GM21447 (cell line): ENCODE data around the gene MTFR2.

Source experiments
- ATAC-seq: cut with Tn5 transposase; IDR thresholded peaks from one replicate; pipeline ENCODE4 v1.9.1; 2021; ENCODE audit not compliant: unreplicated experiment

MTFR2 gene

DNA sequence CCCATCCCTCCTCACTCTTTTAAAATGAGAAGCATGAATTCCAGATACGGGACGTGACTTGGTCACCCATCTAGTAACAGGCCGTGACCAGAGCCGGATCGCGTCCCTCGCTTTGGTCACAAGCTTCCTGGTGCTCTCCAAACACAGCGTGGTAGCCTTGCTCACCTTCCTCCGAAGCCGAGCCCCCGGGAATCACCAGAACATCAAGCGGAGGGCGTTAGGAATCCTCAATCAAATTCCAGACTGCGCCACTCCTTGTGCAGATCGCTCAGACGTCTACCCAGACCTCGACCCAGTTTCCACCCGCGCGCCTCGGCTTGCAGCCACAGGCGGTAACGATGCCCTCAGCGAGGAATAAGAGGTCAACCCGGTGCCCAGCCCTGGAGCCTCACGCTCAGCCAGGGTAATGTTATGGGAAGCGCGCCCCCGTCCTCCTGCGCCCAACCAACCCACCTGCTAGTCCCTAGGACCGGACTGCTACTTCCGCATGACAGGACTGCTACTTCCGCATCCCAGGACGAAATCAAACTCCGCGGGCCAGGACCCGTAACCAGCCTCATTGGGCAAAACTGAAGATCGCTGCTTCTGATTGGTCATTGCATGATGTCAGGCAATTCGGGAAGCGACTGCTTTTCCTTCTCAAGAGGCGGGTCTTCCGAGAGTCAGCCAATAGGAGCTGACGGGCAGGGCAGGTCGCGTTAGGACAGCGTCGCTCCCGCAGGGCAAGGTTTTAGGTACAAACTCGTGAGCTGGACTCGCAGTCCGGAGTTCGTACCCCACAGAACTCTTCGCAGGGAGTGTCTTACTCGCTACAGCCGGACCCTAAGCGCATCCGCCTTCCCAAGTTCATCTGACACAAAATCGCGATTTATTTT, at the start of gene MTFR2:
MTFR2 (minus strand) TSS at position 501 of the 875 bp plus-strand sequence. CDS start 1,212 bp downstream, outside the sequence.
- ATAC-seq: peak; percentile 97

DNA sequence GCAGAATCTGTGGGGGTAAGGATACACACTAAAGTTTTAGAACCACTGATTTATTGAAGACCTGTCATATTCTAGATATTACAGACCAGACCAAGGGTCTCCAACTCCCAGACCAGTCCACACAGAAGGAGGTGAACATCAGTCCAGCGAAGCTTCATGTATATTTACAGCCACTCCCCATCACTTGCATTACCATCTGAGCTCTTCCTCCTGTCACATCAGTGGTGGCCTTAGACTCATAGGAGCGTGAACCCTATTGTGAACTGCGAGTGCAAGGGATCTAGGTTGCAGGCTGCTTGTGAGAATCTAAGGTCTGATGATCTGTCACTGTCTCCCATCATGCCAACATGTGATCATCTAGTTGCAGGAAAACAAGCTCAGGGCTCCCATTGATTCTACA, 44.5 kb upstream of the MTFR2 start:
- no peak for ATAC-seq

DNA sequence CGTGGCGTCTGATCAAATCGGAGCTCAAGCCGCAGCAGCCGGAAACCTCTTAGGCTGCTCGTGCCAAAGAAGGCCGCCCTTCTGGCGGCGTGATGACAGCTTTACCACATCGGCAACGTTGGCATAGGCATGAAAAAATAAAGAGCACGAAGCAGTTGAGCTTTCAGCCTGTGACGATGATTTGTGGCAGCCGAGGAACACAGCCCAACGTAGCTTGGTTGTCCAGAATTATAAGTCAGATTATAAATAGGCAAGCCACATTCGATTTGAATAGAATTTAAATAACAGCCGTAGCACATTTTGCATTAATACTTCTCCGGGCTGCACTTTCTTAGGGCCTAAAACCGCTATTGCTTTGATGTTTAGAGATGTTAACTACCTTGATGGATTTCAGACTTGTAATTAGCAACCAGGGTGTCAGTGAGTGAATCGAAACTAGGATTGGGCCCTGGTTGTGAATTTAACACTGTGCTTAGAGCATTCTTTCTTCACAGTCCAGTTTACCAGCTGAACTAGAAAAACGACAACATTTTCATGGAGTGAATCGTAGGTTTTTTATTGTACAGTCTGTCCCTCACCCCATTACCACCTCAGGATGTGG, 40.4 kb upstream of the MTFR2 start:
- peak; percentile 22 for ATAC-seq

DNA sequence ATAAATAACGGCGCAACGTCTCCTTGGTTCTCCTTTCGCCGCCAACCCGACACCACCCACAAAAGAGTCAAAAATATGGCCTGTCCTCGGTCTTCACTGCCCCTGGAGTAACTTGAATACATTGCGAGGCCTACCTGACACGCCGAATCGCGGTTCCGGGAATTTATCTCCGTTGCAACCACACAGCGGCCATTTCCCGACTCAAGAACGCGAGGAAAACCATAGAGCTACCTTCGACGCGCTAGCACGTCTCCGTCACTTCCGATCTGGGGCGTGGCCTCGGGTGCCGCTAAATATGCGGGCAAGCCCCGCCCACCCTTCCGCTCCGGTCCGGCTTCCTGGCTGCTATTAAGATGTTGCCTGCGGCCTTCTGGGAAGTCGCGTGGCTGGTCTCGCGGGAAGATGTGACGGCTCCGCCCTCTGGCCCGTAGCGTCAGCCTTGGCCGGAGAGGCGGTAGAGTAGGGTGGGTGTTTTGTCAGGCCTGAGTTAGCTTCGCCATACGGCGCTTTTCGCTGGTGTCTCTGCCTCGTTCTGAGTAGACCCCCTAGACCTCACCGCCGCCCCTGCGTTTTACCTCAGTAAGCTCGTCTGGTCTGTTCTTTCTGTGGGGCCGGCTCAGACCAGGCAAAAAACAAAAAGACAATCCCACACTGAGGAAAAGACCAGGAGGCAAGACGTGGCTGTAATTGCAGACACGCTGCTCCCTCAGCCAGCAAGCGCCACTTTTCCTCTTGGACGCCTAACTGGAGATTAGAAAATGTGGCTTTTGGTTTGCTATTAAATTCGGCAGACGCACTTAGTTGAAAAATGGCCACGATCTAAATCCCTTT, 39.7 kb upstream of the MTFR2 start, which contains the start of gene BCLAF1:
BCLAF1 (minus strand) TSS at position 268 of the 831 bp plus-strand sequence. CDS start 9,980 bp downstream, outside the sequence.
- peak; percentile 91 for ATAC-seq

DNA sequence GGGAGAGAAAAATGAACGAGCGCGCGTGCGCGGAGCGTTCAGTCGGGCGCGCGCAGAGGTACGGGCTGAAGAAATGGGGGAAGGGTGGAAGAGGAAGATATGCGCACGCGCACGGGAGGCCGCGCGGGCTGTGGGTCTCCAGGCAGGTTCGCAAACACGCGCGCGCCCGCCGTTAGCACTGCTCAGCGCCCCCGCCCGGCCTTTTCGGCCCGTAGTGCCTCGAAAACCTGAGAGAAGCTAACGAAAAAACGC, 39.1 kb upstream of the MTFR2 start:
- peak; percentile 48 for ATAC-seq

DNA sequence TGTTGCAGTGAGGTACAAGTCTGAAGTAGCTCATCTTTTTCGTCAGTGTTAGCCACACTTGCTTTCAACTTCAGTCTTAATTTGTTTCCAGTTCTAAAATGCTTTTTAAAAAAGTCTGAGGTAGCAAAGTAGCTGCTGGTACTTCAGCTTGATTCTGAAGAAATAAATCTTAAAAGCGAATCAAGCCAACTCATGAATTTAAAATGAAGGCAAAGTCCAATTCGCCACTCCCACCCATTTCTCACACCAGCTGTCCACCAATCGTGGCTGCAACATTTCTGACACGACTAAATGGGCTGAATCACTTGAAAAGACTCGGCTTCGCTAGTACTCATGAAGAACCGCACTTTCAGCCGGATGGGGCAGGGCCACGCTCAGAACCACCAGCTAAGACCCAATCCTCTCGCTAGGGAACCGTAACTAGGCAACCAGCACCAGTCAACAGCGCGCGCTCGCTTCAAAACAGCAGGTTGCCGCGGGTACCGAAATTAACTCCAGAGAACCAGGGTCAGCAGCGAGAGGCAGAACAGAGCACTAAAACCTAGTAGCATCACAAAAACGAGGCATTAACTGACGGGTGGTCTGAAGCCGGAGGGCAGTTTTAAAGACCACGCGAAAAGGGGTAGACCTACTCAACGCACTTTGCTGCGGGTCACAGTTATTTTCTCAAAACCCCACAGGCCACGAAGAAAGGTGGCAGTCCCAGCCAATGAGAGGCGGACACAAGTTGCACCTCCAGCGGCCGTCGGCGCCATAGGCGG, 38.6 kb upstream of the MTFR2 start:
- peak; percentile 27 for ATAC-seq

DNA sequence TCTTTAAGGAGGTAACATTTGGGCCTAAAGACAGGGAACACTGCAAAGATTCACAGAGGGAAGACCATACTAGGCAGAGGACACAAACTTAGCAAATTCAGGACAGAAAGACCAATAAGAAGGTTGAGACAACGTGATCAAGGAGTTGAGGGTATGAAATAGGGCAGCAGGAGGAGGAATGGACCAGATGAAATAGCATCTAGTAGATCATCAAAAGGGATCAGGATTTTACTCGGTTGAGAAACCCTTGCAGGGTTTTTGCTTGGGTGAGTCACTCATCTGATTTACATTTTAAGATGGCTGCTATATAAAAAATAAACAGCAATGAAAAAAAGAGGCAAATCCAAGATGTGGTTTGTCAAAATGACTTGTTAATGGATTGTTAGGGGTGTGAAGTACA, 34.8 kb upstream of the MTFR2 start:
- ATAC-seq: no peak

DNA sequence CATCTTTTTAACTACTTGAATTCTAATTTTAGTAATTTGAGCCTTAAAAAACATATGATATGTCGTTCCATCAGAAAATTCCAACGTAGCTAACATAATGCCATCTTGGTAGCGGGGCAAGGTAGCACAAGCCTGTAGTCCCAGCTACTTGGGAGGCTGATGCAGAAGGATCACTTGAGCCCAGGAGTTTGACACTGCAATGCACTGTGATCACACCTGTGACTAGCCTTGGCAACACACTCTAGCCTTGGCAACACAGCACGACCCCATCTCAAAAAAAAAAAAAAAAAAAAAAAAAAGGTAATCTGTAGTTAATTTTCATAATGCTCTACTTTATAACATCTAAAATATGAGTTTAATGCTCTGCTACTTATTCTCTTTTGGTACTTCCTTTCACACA, 32.8 kb upstream of the MTFR2 start:
- ATAC-seq: no peak

DNA sequence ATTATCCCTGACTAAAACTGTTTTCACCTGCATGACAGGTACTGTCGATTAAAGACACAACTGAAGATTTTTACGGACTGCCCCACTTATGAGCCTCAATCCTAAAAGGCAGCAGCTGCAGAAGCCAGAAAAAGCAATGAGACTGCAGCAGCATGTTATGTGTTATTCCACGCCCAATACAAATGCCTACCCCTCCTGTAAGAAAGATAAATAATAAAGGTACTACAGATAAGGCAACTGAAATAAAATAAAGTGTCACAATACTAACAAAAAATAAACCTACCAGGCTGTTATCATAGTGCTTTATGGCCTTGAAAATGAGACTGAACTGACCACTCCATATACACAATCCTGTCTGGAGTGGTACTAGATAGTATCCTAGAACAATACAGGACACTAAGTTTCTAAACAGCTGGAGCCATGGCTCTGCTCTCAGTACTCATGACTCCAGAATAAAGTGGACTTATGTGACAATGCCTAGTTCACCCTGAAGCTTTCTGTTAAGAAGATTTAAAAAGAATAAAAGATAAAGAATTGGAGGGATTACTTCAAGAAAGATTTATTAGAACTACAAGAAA, 30.0 kb upstream of the MTFR2 start:
- no peak for ATAC-seq

DNA sequence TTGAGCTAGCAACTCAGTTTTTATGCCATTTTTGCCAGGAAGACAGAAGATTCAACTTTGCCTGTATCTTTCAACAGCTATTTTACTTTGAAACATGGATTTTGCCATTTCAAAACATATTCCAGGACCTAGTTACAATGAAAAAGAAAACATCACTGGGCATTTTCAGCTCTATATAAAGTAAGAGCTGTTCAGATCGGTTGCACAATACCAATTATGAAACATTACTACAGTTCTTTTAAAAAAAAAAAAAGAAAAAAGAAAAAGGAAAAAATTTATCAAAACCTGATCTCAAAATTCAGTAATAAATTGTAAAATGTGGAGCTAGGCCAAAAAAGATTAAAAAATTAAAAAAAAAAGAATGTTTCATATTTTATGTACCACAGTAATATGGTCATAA, 24.0 kb upstream of the MTFR2 start:
- no peak for ATAC-seq

DNA sequence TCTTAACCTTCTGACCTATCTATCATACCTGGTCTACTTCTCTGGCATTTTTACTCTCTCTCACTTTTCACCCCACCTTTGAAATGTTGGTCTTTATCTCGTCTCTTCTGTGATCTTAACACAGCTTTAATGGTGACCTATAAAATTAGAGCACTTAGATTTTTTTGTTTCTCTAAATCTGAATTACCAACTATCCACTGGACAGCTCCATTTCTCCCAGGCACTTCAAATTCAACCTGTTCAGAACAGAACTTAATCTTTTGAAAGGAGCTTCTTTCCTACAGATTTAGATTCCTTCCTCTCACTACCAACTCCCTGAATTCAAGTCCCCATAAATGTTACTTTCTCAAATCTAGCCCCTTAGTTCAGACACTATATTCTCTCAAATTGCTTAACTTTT, 15.0 kb upstream of the MTFR2 start:
- no peak for ATAC-seq

DNA sequence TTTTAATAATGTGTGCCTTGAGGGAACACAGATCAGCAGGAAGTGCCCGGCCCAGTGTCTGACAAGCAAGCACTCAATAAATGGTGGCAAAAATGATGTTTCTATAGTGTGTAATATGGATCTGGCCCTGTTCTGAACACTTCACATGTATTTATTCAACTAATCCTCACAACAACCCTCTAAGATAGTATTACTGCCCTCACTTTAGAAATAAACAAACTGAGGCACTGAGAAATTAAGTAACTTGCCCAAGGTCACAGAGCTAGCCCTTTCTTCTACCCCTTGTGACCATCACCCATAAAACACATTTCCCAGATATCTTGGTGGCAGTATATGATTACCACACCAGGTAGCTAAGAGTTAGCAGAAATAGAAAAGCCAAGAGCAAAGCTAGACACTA, 12.8 kb upstream of the MTFR2 start:
- no peak for ATAC-seq

DNA sequence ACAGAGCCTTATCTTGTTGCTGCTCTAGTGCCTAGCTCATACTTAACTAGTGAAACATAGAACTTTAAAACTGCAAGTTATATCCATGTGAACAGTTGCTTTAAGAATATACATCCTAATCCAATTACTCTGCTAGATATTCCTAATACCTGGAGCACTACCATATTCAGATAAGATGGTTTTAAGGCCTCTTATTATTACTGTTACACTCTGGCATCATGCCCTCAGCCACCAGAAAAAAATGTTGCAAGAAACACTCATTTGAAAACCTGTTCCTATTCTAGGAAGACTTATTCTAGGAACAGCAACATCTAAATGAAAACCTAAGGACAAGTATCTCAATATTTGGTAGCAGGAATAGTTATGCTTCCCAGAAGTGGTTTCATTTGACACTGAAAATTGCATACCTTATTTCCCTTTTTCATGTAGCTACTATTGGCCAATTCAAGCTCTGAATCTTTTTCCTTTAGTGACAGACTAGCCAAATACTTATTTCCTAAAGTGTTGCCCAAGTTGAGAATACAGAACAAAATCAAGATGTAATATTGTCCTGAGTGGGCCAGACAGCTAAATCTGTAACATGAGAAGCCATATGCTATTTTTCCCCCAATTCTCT, 4.8 kb upstream of the MTFR2 start:
- ATAC-seq: no peak

DNA sequence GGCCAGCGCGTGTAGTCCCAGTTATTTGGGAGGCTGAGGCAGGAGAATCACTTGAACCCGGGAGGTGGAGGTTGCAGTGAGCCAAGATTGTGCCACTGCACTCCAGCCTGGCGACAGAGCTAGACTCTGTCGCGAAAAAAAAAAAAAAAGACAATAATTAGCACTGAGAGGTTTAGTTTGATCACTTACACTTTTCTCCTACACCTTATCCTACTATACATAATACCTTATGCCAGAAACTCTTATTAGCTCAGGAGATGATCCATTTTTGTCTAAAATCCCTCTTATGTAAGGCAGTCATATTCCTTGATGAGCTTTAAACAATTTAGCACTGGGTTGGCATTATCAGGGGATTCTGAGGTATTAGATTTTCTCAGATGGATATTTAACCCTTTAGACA, 3.6 kb upstream of the MTFR2 start:
- no peak for ATAC-seq

DNA sequence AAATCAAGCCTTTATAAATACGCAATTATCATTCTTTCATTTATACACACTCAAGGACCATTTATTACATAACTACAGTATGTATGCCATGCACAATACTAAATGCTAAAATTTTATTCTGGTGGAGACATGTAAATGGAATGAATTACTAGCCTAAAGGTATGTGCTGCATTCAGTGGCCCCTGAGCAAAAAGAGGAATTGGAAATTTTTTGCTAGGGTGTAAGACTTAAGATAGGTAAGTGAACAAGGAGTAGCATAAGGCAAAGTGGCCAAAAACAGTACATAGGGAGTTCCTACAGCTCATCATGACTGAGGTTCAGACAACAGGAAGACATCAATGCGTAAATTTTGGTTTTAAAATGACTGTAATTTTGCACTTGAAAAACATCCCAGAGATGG, 2.3 kb upstream of the MTFR2 start:
- no peak for ATAC-seq

DNA sequence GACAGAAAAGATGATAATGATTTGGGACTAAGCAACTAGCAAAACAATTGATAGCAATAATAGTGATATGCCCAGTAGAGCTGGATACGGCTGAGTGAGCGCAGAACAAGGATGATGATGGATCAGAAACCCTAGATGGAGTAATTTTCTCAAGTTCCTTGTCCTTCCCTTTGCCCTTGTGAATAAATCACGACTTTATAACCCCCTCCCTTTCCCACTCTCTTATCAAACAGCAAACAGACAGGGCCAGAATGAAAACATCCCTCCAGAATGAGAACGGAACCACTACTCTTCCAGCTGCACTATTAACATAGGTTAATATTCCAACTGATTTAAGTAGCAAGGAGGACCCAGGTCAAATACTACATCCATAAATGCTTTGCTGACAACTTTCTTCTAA, 1.3 kb upstream of the MTFR2 start:
- ATAC-seq: no peak

DNA sequence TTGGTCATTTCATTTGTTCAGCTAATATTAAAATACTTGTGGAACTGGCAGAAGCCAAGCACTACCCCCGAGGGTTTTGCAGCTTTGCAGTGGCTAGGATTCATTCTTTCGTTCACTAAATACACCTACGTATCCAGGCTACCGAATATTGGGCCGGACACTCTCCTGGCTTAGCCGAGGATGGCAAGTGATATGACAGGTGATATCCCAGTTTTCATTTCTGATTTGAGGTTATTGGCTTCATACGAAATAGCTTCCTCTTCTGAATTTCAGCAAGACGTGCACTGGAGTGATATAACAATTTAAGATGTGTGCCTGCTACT, 536 bp upstream of the MTFR2 start:
- peak; percentile 11 for ATAC-seq

DNA sequence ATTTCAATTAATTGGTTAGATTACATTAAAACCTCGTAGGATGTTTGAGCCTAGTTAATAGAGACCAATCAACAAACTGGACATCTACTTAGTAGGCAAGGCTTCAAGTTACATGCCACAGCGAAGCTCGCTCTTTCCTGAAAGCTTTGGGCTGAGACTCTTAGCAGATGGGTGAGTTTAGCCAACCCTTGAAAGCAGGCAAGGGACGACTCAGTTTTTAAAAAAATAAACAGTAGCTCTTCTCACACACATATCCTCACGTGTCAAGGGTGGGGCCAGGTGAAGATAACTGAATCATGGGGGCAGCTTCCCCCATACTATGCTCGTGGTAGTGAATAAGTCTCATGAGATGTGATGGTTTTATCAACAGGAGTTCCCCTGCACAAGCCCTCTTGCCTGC, 775 bp downstream of the MTFR2 start:
- ATAC-seq: no peak

DNA sequence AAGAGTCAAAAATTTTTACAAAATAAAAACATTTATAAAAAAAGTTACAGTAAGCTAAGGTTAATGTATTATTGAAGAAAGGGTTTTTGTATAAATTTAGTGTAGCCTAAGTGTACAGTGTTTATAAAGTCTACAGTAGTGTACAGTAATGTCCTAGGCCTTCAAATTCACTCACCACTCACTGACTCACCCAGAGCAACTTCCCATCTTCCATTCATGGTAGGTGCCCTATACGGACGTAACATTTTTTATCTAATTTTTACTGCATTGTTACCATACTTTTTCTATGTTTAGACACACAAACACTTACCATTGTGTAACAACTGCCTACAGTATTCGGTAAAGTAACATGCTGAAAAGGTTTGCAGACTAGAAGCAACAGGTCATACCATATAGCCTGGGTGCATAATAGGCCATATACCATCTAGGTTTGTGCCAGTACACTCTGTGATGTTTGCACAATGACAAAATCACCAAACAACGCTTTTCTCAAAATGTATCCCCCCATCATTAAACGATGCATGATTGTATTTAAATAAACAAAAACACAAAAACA, 6.0 kb downstream of the MTFR2 start:
- no peak for ATAC-seq
